ENCODE measurements around the gene FAM98B. TPM values are rescaled to one million over a fixed set of nuclear protein-coding genes. Genes with fewer than 3 reads are reported as not detected.

FAM98B gene
- total and polyA plus RNA-seq, 10 of the 15 experiments (the other 5 are each of a cell fraction or from before 2014, with no cell fraction given) = 1.3 to 36.7 (median 10.9) TPM

- TF ChIP-seq, protein P1, sequence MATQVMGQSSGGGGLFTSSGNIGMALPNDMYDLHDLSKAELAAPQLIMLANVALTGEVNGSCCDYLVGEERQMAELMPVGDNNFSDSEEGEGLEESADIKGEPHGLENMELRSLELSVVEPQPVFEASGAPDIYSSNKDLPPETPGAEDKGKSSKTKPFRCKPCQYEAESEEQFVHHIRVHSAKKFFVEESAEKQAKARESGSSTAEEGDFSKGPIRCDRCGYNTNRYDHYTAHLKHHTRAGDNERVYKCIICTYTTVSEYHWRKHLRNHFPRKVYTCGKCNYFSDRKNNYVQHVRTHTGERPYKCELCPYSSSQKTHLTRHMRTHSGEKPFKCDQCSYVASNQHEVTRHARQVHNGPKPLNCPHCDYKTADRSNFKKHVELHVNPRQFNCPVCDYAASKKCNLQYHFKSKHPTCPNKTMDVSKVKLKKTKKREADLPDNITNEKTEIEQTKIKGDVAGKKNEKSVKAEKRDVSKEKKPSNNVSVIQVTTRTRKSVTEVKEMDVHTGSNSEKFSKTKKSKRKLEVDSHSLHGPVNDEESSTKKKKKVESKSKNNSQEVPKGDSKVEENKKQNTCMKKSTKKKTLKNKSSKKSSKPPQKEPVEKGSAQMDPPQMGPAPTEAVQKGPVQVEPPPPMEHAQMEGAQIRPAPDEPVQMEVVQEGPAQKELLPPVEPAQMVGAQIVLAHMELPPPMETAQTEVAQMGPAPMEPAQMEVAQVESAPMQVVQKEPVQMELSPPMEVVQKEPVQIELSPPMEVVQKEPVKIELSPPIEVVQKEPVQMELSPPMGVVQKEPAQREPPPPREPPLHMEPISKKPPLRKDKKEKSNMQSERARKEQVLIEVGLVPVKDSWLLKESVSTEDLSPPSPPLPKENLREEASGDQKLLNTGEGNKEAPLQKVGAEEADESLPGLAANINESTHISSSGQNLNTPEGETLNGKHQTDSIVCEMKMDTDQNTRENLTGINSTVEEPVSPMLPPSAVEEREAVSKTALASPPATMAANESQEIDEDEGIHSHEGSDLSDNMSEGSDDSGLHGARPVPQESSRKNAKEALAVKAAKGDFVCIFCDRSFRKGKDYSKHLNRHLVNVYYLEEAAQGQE (IDR thresholded peaks at IDR 0.05; ENCODE audit: low read depth, low read length) = no peak; the same call in 1 of the 2 replicates
- TF ChIP-seq CHD2 (IDR thresholded peaks at IDR 0.05; ENCODE audit: borderline replicate concordance, low read depth, low read length) (0 out of 2 replicates have a peak, but pooled peaks have one; percentile 21), E2F8 (IDR thresholded peaks at IDR 0.05; ENCODE audit: low read depth, partially characterized antibody) (peak; percentile 51), TBL1XR1 (IDR thresholded peaks at IDR 0.05; ENCODE audit: low read depth, low read length) (peak; percentile 55; the same call in 1 of the 2 replicates), CBFB (IDR thresholded peaks at IDR 0.05; ENCODE audit: low read depth) (peak; percentile 88; the same call in 1 of the 2 replicates), ZNF274 (IDR thresholded peaks at IDR 0.05; ENCODE audit: insufficient read depth, insufficient read length) (no peak), MYB (IDR thresholded peaks at IDR 0.05; ENCODE audit: borderline replicate concordance, low read depth, low read length) (0 out of 2 replicates have a peak, but pooled peaks have one; percentile 50), FOXK2 (IDR thresholded peaks at IDR 0.05) (no peak), RAD21 (IDR thresholded peaks at IDR 0.05; ENCODE audit: insufficient read depth, low read depth, low read length) (no peak), RCOR1 (conservative IDR thresholded peaks at IDR 0.05; ENCODE audit: low read depth, low read length) (0 out of 2 replicates have a peak, but pooled peaks have one; percentile 83), CEBPB (IDR thresholded peaks at IDR 0.05; ENCODE audit: borderline replicate concordance in 1 of 2, low read depth in 2 of 2, low read length in 2 of 2) (no peak), TCF3 (IDR thresholded peaks at IDR 0.05; ENCODE audit: borderline replicate concordance, insufficient read depth, low read depth, low read length) (0 out of 2 replicates have a peak, but pooled peaks have one; percentile 23), LARP7 (IDR thresholded peaks at IDR 0.05) (peak; percentile 81; the same call in 1 of the 2 replicates), EP300 (IDR thresholded peaks at IDR 0.05; ENCODE audit: borderline replicate concordance in 1 of 2, control insufficient read depth in 1 of 2, low read depth in 2 of 2, low read length in 2 of 2) (no peak; a peak in 1 of 4 replicates), ELK1 (IDR thresholded peaks at IDR 0.05; ENCODE audit: low read depth, low read length) (peak; percentile 59; the same call in 1 of the 2 replicates), NRF1 (conservative IDR thresholded peaks at IDR 0.05; ENCODE audit: low read depth, low read length) (no peak), SMARCA5 (IDR thresholded peaks at IDR 0.05) (peak; percentile 97), PAX8 (IDR thresholded peaks at IDR 0.05) (no peak), KDM1A (IDR thresholded peaks at IDR 0.05; ENCODE audit: borderline replicate concordance) (no peak)
- TF ChIP-seq, protein P2, sequence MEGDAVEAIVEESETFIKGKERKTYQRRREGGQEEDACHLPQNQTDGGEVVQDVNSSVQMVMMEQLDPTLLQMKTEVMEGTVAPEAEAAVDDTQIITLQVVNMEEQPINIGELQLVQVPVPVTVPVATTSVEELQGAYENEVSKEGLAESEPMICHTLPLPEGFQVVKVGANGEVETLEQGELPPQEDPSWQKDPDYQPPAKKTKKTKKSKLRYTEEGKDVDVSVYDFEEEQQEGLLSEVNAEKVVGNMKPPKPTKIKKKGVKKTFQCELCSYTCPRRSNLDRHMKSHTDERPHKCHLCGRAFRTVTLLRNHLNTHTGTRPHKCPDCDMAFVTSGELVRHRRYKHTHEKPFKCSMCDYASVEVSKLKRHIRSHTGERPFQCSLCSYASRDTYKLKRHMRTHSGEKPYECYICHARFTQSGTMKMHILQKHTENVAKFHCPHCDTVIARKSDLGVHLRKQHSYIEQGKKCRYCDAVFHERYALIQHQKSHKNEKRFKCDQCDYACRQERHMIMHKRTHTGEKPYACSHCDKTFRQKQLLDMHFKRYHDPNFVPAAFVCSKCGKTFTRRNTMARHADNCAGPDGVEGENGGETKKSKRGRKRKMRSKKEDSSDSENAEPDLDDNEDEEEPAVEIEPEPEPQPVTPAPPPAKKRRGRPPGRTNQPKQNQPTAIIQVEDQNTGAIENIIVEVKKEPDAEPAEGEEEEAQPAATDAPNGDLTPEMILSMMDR (IDR thresholded peaks at IDR 0.05 in 2 of 3, conservative IDR thresholded peaks at IDR 0.05 in 1 of 3; ENCODE audit: control insufficient read depth in 2 of 3, extremely low read depth in 1 of 3, insufficient read depth in 1 of 3, low read depth in 3 of 3, low read length in 3 of 3) = no peak
Measured at GRCh38 chr15:38453971-38454695, at the start of gene FAM98B (continued).

Measured in GM12878 (cell line).